DND-41 (cell line): ENCODE results near the gene MVB12A.

Source experiments
- ATAC-seq: fragments of 200-7000 bp; cut with Tn5 transposase; 3 replicates; pipeline ENCODE4 v1.9.1; 2021; ENCODE audit warnings: low read depth; ENCODE audit not compliant: insufficient read depth
- DNase-seq: peaks from one replicate; pipeline ENCODE4 v3.0.0-alpha.2; 2020
- H2AFZ ChIP-seq: 2 replicates; pipeline ENCODE4 v1.6.0; 2012; ENCODE audit warnings: low read depth, low read length
- H3K27ac ChIP-seq: 2 replicates; pipeline ENCODE4 v1.5.1; 2012; ENCODE audit warnings: low read length, inconsistent platforms
- H3K27me3 ChIP-seq: fragments of 200-600 bp; sonication (generic); 2 replicates; pipeline ENCODE4 v1.6.0; 2012; ENCODE audit warnings: low read length, mild to moderate bottlenecking, inconsistent platforms; ENCODE audit not compliant: insufficient read depth, poor library complexity
- H3K36me3 ChIP-seq: 2 replicates; pipeline ENCODE4 v1.5.1; 2012; ENCODE audit warnings: low read length, inconsistent platforms; ENCODE audit not compliant: insufficient read depth
- H3K4me1 ChIP-seq: 2 replicates; pipeline ENCODE4 v1.5.1; 2012; ENCODE audit warnings: mild to moderate bottlenecking, low read length; ENCODE audit not compliant: insufficient read depth
- H3K4me2 ChIP-seq: 2 replicates; pipeline ENCODE4 v1.6.0; 2012; ENCODE audit warnings: mild to moderate bottlenecking, moderate library complexity, low read length, inconsistent platforms; ENCODE audit not compliant: insufficient read depth
- H3K4me3 ChIP-seq, 2 experiments: fragments of 200-600 bp in 1 of 2; shearing (Covaris generic) in 1 of 2; 2 replicates each; pipeline ENCODE4 v1.5.1; 2012 to 2016; ENCODE audit warnings: inconsistent platforms in 2 of 2, low read length in 2 of 2, mild to moderate bottlenecking in 2 of 2, low read depth in 1 of 2, moderate library complexity in 1 of 2
- H3K79me2 ChIP-seq: 2 replicates; pipeline ENCODE4 v1.6.0; 2012; ENCODE audit warnings: low read length, inconsistent platforms; ENCODE audit not compliant: insufficient read depth
- H3K9ac ChIP-seq: 2 replicates; pipeline ENCODE4 v1.6.0; 2012; ENCODE audit warnings: low read depth, mild to moderate bottlenecking, inconsistent platforms, low read length, moderate library complexity
- H3K9me3 ChIP-seq: 2 replicates; pipeline ENCODE4 v1.5.1; 2012; ENCODE audit warnings: low read length, moderate library complexity, mild to moderate bottlenecking, inconsistent platforms; ENCODE audit not compliant: insufficient read depth, severe bottlenecking
- H4K20me1 ChIP-seq: 2 replicates; pipeline ENCODE4 v1.6.0; 2012; ENCODE audit warnings: low read length; ENCODE audit not compliant: insufficient read depth
- CTCF ChIP-seq: IDR thresholded peaks from 2 replicates; pipeline ENCODE4 v1.5.1; 2012; ENCODE audit warnings: borderline replicate concordance, low read length, moderate library complexity, mild to moderate bottlenecking; ENCODE audit not compliant: poor library complexity, severe bottlenecking; ENCODE audit errors: extremely low read depth
- EZH2 ChIP-seq: IDR thresholded peaks from 3 replicates; pipeline ENCODE4 v1.6.1; 2012; ENCODE audit warnings: borderline replicate concordance, low read depth, mild to moderate bottlenecking, moderate library complexity, low read length, inconsistent platforms; ENCODE audit not compliant: severe bottlenecking

MVB12A gene

GRCh38 chr19:17391371-17392151 lies 28.3 kb upstream of the MVB12A start:
- H3K27me3 ChIP-seq = peaks cover 3% of the 10 kb centered on the region
- H3K4me2 ChIP-seq = peak overlapping the region; percentile 77
- H3K4me1 ChIP-seq = peaks cover 23% of the 10 kb centered on the region
- no peaks in the 10 kb centered on the region for H3K9me3 ChIP-seq
- peak overlapping the region; percentile 66 for H2AFZ ChIP-seq
- H4K20me1 ChIP-seq = no peaks in the 10 kb centered on the region
- ATAC-seq (no peak), DNase-seq (no peak)
- no peak overlapping the region for H3K27ac ChIP-seq
- TF ChIP-seq CTCF (no peak), EZH2 (no peak)
- no peaks in the 10 kb centered on the region for H3K36me3 ChIP-seq
- no peaks in the 10 kb centered on the region for H3K79me2 ChIP-seq
- peak overlapping the region in 1 of 2 experiments; percentile 53; a peak in 2 of 4 replicates for H3K4me3 ChIP-seq
- peak overlapping the region; percentile 41 for H3K9ac ChIP-seq

DNA sequence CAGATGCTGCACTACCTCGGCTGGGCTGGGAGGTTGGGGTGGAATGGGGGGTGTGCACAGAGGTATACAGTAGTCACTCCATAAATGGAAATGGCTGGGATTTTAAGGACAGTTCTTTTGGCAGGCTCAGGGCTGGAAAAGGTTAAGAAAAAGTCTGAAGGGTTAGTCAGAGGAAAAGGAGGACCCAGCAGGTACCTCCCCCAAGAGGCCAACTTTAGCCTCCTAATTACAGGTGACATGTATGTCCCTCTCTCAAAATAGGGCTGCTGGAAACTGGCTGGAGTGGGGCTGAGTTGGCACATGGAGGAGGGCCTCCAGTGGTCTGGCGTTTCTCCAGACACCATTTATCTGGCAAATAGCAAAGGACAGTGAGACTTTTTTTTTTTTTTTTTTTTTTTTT lies 26.8 kb upstream of the MVB12A start:
- no peaks in the 10 kb centered on the region for H3K79me2 ChIP-seq
- no peak overlapping the region for H3K9ac ChIP-seq
- peaks cover 3% of the 10 kb centered on the region for H3K27me3 ChIP-seq
- no peaks in the 10 kb centered on the region for H3K36me3 ChIP-seq
- H3K27ac ChIP-seq = no peak overlapping the region
- H3K4me3 ChIP-seq = no peak overlapping the region
- no peak overlapping the region for H2AFZ ChIP-seq
- H3K4me2 ChIP-seq = no peak overlapping the region
- H3K9me3 ChIP-seq = no peaks in the 10 kb centered on the region
- ATAC-seq (no peak), DNase-seq (no peak)
- H4K20me1 ChIP-seq = no peaks in the 10 kb centered on the region
- peaks cover 23% of the 10 kb centered on the region for H3K4me1 ChIP-seq
- TF ChIP-seq CTCF = no peak
- no peak for TF ChIP-seq EZH2

DNA sequence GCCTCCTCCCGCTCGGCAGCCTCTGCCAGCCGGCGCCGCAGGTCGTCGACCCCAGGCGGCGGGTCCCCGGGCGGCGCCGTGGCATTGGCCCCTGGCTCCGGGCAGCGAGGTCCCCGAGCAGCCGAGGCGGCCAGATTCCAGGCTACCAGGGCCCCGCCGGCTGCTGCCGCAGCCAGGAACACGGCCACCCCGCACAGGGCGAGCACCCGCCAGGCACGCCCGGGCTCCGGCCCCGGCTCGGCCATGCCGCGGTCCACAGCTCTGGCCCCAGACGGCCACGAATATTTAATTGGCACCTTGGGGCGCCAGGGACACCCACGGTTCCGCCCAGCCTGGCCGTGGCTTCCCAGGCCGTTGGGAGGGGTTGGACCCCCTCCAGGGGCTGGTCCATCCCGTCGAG lies 25.9 kb upstream of the MVB12A start, which contains the start of gene CCDC194:
CCDC194 (minus strand) TSS at position 283 of the 400 bp plus-strand sequence; CDS start at position 245, 38 bp downstream.
- H3K4me1 ChIP-seq = peaks cover 23% of the 10 kb centered on the region
- H3K27me3 ChIP-seq = peaks cover 3% of the 10 kb centered on the region
- H3K9ac ChIP-seq = no peak within 1 kb of the TSS
- peak within 1 kb of the TSS in 1 of 2 experiments; percentile 42; a peak in 2 of 4 replicates for H3K4me3 ChIP-seq
- no peak for ATAC-seq
- no peaks in the 10 kb centered on the region for H3K36me3 ChIP-seq
- H2AFZ ChIP-seq = no peak within 1 kb of the TSS
- peak within 1 kb of the TSS; percentile 54; the same call in 1 of the 2 replicates for H3K4me2 ChIP-seq
- no peak within 1 kb of the TSS for H3K27ac ChIP-seq
- no peak for TF ChIP-seq CTCF
- no peak for TF ChIP-seq EZH2
- H3K79me2 ChIP-seq = no peaks in the 10 kb centered on the region
- H3K9me3 ChIP-seq = no peaks in the 10 kb centered on the region
- no peaks in the 10 kb centered on the region for H4K20me1 ChIP-seq
- no peak for DNase-seq
